Epithelial cell of esophagus (primary cell): Measurements from ENCODE around the gene PVR.

ENCODE experiments used
- DNase-seq: peaks from one replicate; pipeline ENCODE4 v3.0.0; 2010; ENCODE audit warnings: low read depth
- H3K4me3 ChIP-seq: 2 replicates; pipeline ENCODE4 v1.5.1; 2011; ENCODE audit warnings: mild to moderate bottlenecking, low read length, control low read depth
- TF ChIP-seq, protein P1 (sequence below): IDR thresholded peaks from 2 replicates; pipeline ENCODE4 v1.5.1; 2011; ENCODE audit warnings: low read depth, mild to moderate bottlenecking, low read length, control low read depth, inconsistent platforms; ENCODE audit not compliant: insufficient read depth; ENCODE audit errors: missing control alignments

Gene PVR

GRCh38 chr19:44636439-44637389 is 7.0 kb upstream of the PVR start:
- TF ChIP-seq, protein P1, sequence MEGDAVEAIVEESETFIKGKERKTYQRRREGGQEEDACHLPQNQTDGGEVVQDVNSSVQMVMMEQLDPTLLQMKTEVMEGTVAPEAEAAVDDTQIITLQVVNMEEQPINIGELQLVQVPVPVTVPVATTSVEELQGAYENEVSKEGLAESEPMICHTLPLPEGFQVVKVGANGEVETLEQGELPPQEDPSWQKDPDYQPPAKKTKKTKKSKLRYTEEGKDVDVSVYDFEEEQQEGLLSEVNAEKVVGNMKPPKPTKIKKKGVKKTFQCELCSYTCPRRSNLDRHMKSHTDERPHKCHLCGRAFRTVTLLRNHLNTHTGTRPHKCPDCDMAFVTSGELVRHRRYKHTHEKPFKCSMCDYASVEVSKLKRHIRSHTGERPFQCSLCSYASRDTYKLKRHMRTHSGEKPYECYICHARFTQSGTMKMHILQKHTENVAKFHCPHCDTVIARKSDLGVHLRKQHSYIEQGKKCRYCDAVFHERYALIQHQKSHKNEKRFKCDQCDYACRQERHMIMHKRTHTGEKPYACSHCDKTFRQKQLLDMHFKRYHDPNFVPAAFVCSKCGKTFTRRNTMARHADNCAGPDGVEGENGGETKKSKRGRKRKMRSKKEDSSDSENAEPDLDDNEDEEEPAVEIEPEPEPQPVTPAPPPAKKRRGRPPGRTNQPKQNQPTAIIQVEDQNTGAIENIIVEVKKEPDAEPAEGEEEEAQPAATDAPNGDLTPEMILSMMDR, result no peak
- DNase-seq, result no peak
- no peak overlapping the region for H3K4me3 ChIP-seq

DNA sequence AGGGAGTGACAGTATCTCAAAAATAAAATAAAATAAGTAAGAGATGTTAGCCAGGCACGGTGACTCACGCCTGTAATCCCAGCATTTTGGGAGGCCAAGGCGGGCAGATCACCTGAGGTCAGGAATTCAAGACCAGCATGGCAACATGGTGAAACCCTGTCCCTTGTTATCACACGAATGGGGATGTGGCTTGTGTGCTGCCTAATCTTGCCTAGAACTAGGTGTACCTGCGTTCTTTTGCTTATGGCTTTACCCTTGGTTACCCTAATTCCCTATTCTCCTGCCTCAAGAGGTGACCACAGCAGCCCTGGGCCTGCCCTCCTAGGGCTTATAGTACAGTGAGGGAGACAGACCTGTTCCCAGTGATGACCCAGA is 6.3 kb upstream of the PVR start:
- no peak overlapping the region for H3K4me3 ChIP-seq
- TF ChIP-seq, protein P1, result no peak
- DNase-seq, result no peak

GRCh38 chr19:44640518-44640917 is 3.2 kb upstream of the PVR start:
- DNase-seq, result peak; percentile 36

GRCh38 chr19:44641501-44642265 is 2.0 kb upstream of the PVR start:
- TF ChIP-seq, protein P1, result no peak
- H3K4me3 ChIP-seq, result no peak overlapping the region
- DNase-seq, result no peak

More at GRCh38 chr19:44640518-44640917, 3.2 kb upstream of the PVR start:
- TF ChIP-seq, protein P1, result no peak
- no peak overlapping the region for H3K4me3 ChIP-seq

GRCh38 chr19:44642377-44642776 is 1.3 kb upstream of the PVR start:
- H3K4me3 ChIP-seq, result no peak overlapping the region
- DNase-seq, result no peak
- TF ChIP-seq, protein P1, result no peak

DNA sequence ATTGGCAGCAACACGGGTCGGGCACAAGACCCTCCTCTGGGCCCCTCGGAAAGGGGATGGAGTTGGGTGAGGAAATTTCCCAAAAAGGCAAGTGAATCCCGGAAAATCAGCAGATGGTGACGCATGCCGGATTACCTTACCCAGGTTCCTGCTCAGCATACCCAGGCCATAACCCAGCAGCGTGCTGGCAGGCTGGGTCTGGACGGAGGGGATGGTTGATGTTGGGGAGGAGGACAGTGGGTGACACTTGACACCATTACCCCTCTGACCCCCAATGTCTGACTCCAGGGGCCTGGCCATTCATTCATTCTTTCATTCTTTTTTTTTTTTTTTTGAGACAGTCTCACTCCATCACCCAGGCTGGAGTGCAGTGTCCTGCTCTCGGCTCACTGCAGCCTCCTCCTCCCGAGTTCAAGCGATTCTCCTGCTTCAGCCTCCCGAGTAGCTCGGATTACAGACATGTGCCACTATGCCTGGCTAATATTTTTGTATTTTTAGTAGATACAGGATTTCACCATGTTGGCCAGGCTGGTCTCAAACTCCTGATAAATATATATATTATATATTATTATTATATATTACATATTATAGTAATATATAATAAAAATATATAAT is 799 bp downstream of the PVR start:
- H3K4me3 ChIP-seq, result peak overlapping the region; percentile 91
- peak; percentile 69 for DNase-seq
- TF ChIP-seq, protein P1, result no peak
